Measurements from ENCODE around the gene ARHGEF4. TPM values are rescaled to one million over a fixed set of nuclear protein-coding genes. Genes with fewer than 3 reads are reported as not detected.

Gene ARHGEF4
- total RNA-seq, 1 experiment from 2014 or later = 12.6 TPM

DNA sequence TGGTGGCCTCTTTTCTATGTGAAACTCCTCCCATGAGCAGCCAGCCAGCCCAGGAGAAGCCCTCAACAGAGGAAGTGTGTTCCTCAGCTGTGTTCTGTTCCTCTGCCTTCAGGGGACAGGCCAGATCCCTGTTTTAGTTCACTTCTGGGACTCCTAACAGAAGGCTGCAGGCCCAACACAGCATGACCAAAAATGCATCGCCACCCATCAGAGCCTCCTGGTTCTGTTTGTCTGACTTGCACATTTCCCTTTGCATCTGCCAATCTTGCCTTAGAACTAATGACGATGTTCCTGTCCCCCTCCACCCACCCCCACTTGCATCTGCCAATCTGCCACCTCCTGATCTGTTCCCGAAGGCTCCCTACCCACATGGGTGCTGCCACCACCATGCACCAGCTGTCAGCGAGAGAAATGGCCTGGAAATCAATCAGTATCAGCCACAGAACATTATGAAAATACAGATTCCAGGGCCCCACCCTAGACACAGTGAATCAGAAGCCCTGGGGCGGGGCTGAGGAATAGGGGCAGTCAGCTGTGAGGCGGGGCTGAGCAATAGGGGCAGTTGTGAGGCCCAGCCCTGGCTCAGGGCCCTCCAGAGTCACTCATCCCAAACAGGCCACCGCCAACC lies 205.5 kb downstream of the ARHGEF4 start:
- H3K4me1 ChIP-seq (ENCODE audit: insufficient read depth, low read length) = no peaks in the 10 kb centered on the region

More for the DNA sequence above, 205.5 kb downstream of the ARHGEF4 start:
- Histone ChIP-seq H3K4ac (ENCODE audit: low read depth, low read length) (no peak overlapping the region), H4K91ac (ENCODE audit: insufficient read length, low read depth, low read length) (no peak overlapping the region), H3K23ac (ENCODE audit: insufficient read length, low read depth, low read length) (no peak overlapping the region), H2BK120ac (ENCODE audit: low read depth, low read length, poor library complexity, severe bottlenecking) (no peak overlapping the region), H3K9me3 (ENCODE audit: control insufficient read depth, low read depth, low read length) (no peaks in the 10 kb centered on the region), H3K23me2 (ENCODE audit: insufficient read length, low read depth, low read length, poor library complexity, severe bottlenecking) (no peaks in the 10 kb centered on the region), H3K9ac (ENCODE audit: extremely low read depth, insufficient read length, low read length) (no peak overlapping the region), H2AK5ac (ENCODE audit: insufficient read length, low read length) (no peak overlapping the region), H3K27ac (ENCODE audit: insufficient read length, low read depth, low read length) (no peak overlapping the region), H2BK15ac (ENCODE audit: low read depth, low read length) (no peak overlapping the region), H4K20me1 (ENCODE audit: control insufficient read depth, insufficient read depth, insufficient read length) (peaks cover 2% of the 10 kb centered on the region), H3K79me2 (ENCODE audit: insufficient read depth, low read length) (no peaks in the 10 kb centered on the region), H3K14ac (ENCODE audit: insufficient read depth, low read length) (no peak overlapping the region), H2BK20ac (ENCODE audit: low read depth, low read length, poor library complexity, severe bottlenecking) (no peak overlapping the region), H2BK12ac (ENCODE audit: insufficient read length, low read depth, low read length) (no peak overlapping the region), H4K5ac (ENCODE audit: insufficient read length, low read depth, low read length) (no peak overlapping the region), H3K79me1 (ENCODE audit: insufficient read depth, low read depth, low read length, poor library complexity, severe bottlenecking) (no peaks in the 10 kb centered on the region), H3K56ac (ENCODE audit: insufficient read length, low read depth, low read length) (no peak overlapping the region), H2AFZ (ENCODE audit: low read length) (no peak overlapping the region), H3K18ac (ENCODE audit: insufficient read length, low read depth, low read length) (no peak overlapping the region), H4K8ac (replicated peaks; ENCODE audit: insufficient read length, low read depth, low read length) (no peak overlapping the region), H3T11ph (ENCODE audit: low read length) (no peak overlapping the region), H2BK5ac (ENCODE audit: insufficient read length, low read length) (no peak overlapping the region), H3K4me2 (ENCODE audit: insufficient read depth, insufficient read length, low read length) (no peak overlapping the region), H3K27me3 (ENCODE audit: insufficient read depth, low read length) (no peaks in the 10 kb centered on the region)
- TF ChIP-seq, protein P1, sequence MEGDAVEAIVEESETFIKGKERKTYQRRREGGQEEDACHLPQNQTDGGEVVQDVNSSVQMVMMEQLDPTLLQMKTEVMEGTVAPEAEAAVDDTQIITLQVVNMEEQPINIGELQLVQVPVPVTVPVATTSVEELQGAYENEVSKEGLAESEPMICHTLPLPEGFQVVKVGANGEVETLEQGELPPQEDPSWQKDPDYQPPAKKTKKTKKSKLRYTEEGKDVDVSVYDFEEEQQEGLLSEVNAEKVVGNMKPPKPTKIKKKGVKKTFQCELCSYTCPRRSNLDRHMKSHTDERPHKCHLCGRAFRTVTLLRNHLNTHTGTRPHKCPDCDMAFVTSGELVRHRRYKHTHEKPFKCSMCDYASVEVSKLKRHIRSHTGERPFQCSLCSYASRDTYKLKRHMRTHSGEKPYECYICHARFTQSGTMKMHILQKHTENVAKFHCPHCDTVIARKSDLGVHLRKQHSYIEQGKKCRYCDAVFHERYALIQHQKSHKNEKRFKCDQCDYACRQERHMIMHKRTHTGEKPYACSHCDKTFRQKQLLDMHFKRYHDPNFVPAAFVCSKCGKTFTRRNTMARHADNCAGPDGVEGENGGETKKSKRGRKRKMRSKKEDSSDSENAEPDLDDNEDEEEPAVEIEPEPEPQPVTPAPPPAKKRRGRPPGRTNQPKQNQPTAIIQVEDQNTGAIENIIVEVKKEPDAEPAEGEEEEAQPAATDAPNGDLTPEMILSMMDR (conservative IDR thresholded peaks at IDR 0.05) = no peak
- no peaks in the 10 kb centered on the region; the same call in 1 of the 2 replicates for H3K27me3 Mint-ChIP-seq (ENCODE audit: low read depth)
- H3K9me3 Mint-ChIP-seq = no peaks in the 10 kb centered on the region
- H3K27ac Mint-ChIP-seq = no peak overlapping the region; a peak in 1 of 7 replicates
- H3K36me3 Mint-ChIP-seq (ENCODE audit: insufficient read depth in 1 of 3, low read depth in 3 of 3) = peaks cover 0 to 9% (median 7%) of the 10 kb centered on the region in 3 experiments; a peak in 5 of 7 replicates
- no CpG with 5 or more reads among the region's 7 CpGs for WGBS (ENCODE audit: extremely low coverage, insufficient read length, low lambda C conversion rate)
- peaks cover 9% of the 10 kb centered on the region in 2 experiments for H3K4me1 Mint-ChIP-seq
- H3K4me3 Mint-ChIP-seq = no peak overlapping the region
- no peak for DNase-seq
